COLO829 (cell line): ENCODE measurements around the gene HHATL.

Source experiments
- DNase-seq: peaks from one replicate; pipeline ENCODE4 v3.0.0; 2012; ENCODE audit warnings: low spot score

The HHATL gene

DNA sequence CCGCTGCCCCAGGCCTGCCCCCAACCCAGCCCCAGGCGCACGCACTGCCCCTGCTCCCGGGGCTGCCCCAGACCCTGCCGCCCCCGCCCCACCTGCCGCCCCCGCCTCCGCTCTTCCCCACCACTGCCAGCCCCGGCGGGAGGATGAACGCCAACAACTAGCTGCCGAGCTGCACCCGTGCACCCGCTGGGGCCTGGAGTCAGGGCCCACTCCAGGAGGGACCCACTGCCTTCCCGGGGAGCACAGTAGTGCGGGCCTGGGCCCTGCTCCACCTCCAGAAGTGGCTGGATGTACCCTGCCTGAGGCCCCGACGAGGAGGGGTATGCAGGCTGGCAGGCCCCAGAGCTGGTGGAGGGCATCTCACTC lies 38.2 kb downstream of the HHATL start:
- no peak for DNase-seq

DNA sequence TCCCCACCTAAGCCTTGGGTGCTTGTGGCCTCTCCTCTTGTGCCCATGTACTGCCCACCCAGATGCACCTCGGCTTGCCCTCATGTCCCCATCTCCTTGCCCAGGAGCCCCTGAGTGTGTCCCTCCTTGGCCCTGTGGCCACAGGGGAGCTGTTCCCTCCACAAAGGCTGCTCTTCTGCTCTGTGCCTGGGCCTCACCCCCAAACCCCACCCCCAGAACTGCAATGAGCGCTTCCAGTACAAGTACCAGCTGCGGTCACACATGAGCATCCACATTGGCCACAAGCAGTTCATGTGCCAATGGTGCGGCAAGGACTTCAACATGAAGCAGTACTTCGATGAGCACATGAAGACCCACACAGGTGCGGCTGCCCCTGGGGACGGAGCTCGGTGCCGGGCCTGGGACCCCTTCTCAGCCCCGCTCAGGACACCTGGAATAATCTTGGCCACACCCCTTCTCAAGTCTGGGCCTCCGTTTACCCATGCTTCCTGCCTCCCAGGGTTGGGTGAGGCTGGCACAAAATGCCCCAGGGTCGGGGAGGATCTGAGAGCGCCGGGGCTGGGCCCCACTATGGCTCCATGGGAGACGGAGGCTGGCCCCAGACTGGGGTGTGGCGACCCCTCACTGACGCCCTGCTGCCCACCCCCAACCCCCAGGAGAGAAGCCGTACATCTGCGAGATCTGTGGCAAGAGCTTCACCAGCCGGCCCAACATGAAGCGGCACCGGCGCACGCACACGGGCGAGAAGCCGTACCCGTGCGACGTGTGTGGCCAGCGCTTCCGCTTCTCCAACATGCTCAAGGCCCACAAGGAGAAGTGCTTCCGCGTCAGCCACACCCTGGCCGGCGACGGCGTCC lies 38.8 kb downstream of the HHATL start:
- DNase-seq: no peak

DNA sequence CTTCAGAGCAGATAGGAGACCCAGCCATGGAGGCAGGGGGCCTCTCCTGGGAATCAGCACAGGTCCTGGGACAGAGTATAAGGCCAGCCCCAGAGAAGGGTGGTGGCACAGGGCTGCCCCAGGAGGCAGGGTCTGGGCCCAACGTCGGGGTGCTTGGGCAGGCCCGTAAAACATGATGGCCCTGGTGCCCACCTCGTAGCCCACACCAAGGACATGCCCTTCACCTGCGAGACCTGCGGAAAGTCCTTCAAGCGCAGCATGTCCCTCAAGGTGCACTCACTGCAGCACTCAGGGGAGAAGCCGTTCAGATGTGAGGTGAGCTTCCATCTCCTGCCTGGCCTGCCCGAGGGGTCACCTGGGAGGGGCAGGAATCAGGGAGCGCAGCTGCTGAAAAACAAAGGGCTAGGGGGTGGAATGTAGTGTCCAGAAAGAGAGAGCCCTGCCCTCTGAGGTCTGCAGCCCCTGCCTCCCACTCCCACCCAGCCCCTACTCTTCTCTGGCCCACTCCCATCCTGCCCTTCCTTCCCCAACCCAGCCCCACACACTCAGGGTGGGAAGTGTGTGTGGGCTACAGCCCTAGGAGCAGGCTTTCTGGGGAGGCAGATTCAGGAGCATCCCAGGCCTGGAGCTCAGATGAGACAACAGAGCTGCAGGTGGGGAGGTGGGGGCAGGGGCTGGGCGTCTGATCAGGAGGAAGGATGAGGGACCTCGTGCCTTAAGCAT lies 39.6 kb downstream of the HHATL start:
- DNase-seq: no peak

DNA sequence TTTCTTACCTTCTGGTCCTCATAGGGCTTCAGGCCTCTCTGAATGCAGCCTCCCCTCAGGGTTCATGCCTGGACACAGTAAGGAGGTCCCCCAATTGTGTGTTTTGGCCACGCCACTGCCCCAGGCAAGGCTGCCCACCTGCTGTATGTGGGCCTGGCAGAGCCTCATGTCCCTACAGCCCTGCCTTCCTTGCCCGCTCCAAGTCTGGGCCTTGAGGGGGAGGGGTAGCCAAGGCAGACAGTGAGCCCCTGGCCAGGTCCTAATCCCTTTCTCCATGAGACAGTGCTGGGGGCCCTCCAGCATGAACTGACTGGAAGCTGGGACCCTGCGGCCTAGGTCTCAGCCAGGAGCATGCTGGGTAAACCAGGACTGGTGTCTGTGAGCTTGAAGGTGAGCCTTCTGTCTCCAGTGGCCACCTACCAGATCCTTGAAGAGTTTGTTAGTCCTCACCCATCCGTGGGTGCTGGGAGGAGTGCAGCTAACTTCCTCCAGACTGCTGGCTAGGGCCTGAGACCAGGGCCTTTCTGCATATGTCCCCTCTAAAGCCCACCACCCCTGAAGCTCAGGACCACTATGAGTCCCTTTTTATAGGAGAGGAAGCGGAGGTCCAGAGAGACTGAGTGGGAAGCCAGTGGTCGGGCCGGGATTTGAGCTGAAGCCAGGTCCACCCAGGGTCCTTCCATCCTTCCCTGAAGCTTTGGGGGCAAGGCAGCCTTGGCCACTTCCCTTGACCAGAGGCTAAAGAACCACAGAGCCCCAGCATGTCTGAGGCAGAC lies 40.4 kb downstream of the HHATL start:
- DNase-seq: no peak

DNA sequence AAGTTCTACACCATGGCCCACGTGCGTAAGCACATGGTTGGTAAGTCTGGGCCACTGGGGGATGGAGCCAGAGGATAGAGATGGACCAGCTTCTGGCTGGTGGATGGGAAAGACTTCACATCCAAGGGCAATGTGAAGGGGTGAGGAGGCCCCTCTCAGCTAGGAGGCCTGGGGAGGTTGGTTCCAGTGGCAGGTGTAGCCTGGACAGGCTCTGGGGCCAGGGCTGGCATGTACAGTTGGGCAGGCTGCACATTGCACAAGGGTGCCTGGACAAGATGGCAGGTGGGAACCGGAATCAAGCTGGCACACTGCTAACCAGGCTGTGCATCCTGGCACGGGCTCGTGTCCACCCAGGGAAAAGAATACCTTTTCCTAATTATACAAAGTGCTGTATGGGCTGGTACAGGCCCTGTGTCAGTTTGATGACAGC lies 41.0 kb downstream of the HHATL start:
- DNase-seq: no peak

DNA sequence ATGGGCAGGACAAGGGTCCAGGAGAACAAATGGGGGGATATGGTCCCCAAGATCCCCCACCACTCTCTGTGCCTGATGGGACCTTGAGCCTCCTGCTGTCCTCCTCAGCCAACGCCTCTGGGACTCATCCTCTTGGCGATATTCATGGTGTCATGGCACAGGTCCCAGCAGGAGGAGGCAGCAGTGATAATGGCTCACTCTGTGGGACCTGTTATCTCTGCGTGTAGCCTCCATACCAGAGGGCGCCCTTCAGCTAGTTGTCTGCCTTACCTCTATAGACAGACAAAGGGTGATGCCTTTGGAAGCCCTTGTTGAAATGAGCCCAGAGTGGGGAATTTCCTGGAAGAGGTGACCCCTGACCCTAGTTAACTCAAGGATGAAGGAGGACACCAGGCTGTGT lies 41.7 kb downstream of the HHATL start:
- DNase-seq: peak; percentile 38

DNA sequence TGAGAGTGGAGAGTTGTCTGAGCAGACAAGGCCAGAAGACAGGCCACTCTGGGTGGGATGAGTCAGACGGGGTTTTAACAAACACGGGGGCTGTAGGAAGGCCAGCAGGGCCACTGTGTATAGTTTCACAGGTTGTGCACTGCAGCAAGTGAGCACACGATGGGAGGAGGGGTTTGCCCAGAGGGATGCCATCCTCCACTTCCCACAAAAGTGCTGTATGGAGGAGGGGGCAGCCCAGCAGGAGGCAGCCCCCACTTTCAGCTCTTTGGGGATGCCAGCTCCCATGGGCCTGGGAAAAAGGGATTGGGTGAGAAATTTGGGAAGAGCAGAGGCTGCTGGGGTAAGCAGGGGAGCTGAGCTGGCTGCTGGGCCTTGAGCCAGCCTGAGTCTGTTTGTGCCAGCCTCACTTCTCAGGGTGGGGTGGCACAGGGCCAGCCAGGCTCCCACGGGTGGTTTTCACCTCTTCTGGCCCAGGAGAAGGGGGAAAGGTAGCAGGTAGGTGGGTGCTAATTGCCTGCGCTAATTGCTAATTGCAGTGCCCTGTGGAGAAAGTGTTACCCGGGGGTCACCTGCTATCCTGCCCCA lies 42.4 kb downstream of the HHATL start:
- DNase-seq: no peak

DNA sequence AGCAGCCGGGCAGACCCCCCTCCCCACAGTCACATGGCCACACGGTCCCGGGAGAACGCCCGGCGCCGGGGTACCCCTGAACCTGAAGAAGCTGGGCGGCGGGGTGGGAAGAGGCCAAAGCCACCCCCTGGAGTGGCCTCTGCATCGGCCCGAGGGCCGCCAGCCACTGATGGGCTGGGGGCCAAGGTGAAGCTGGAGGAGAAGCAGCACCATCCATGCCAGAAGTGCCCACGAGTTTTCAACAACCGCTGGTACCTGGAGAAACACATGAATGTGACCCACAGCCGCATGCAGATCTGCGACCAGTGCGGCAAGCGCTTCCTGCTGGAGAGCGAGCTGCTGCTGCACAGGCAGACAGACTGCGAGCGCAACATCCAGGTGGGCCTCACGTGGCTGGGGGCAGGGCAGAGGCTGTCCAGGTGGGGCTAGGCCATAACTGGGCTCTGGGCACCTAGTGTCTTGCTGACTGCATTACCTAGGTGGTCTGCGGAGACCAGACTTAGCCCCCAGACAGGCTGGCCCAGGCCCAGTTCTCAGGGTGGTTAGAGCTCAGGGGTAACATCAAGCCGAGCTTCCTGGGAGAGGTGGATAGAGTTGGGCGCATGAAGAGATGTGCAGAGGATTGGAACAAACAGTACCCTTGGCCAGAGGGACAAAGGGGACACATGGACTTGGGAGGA lies 43.0 kb downstream of the HHATL start:
- no peak for DNase-seq

DNA sequence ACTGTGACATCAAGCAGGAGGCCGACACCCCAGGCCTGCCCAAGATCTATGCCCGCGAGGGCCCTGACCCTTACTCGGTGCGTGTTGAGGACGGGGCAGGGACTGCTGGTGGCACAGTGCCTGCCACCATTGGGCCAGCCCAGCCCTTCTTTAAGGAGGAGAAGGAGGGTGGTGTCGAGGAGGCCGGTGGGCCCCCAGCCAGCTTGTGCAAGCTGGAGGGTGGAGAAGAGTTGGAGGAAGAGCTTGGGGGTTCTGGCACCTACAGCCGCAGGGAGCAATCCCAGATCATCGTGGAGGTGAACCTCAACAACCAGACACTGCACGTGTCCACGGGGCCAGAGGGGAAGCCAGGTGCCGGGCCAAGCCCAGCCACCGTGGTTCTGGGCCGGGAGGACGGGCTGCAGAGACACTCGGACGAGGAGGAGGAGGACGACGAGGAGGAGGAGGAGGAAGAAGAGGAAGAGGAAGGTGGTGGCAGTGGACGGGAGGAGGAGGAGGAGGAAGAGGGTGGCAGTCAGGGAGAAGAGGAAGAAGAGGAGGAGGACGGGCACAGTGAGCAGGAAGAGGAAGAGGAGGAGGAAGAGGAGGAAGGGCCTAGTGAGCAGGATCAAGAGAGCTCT lies 43.7 kb downstream of the HHATL start:
- no peak for DNase-seq

DNA sequence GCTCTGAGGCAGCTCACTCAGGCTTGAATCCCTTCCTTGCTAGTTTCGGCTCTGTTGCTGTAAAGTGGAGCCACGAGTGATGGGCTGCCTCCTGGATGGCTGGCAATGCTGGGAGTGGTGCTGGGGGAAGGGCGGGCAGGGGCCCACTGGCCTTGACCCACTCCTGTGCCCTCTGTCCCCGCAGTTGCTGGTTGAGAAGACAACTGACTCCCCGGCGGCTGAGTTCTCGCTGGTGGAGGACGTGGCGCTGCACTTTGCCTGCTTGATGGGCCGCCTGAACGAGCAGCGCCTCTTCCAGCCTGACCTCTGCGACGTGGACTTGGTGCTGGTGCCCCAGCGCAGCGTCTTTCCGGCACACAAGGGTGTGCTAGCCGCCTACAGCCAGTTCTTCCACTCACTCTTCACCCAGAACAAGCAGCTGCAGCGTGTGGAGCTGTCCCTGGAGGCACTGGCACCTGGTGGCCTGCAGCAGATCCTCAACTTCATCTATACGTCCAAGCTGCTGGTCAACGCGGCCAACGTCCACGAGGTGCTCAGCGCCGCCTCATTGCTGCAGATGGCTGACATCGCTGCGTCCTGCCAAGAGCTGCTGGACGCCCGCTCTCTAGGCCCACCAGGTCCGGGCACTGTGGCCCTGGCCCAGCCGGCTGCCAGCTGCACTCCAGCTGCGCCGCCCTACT lies 44.4 kb downstream of the HHATL start:
- no peak for DNase-seq

DNA sequence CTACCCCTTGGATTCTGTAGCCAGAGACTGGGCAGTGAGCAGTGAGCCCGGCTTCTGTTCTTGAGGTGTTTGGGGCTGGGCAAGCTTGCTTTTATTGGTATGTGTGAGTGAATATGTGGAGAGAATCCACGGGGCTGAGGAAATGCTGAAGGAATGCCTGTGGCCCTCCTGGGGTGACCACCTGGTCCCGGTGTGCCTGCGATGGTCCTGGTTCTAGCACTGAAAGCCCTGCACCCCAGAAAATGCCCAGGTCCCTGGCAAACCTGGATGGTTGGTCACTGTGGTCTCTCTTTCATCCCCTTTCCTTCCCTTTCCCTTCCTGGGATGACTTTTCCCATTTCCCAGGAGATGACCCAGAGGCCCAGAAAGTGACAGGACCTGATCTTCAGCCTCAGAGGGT lies 44.9 kb downstream of the HHATL start:
- no peak for DNase-seq

DNA sequence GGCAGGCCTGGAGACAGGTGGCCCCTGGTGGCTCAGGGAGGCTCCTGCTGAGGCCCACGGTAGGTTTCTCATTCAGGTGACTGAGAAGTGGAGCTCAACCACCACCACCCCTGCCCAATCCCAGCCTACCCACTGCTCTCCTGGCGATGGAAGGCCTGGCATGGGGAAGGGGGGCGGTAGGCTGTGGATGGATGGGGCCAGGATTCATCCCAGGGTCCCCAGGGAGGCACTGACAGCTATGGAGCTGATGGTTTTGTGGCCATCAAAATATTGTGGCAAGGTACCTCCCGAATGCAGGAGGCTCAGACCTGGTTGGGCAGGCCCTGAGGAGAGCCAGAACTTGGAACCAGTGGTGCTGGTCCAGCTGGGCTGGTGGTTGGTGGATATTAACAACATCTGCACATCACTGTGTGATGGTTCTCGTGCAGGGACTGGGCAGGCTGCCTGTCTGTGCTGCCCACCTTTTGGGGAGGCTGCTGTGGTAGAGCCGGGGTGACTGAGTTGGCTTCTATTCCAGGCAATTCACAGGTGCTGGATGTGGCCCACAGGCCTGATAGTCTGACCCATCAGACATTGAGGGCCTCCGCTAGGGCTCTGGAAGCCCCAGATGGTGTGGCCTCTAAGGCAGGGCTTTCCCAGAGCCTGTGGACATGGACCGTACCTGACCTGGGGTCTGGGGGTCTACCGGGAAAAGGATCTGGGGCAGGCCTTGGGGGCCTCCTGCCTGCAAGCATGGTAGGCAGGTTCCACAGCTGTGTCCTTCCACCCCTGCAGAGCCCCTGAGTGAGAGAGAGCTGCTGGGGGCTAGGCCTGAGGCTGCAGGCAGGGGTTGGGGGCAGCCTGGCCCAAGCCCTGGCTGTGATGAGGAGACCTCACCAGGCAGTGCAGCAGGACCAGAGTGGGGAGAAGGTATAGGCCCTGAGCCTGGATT lies 45.7 kb downstream of the HHATL start:
- no peak for DNase-seq

DNA sequence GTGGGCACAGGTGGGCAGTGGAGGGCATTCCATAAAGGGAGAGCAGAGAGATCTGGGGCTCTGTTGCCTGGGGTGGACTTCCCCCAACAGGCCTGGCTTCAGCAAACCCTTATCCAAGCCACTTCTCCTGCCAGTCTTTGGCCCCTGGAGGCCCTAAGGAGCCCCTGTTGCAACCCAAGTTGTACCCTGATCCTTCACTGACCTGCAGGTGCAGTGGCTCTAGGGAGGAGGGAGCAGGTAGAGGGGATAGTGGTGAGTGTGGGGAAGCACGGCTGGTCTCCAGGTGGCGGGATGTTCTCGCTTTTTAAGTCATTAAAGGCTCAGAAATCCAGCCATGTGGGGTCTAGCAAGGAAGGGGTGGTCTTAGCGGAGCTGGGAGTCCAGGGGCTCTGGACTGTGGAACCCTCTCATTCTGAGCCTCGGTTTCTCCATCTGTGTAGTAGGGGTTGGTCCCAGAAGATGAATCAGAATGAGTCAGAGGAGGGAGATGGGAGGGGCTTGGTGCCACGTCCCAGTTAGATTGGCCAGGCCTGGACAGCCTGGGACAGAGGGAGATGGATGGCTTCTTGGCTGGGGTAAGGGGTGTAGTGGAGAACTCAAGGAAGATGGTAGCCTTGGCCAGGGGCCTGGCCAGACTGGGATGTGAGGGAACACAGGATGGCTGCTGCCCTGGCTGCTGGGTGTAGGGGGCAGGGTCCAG lies 46.5 kb downstream of the HHATL start:
- DNase-seq: no peak

DNA sequence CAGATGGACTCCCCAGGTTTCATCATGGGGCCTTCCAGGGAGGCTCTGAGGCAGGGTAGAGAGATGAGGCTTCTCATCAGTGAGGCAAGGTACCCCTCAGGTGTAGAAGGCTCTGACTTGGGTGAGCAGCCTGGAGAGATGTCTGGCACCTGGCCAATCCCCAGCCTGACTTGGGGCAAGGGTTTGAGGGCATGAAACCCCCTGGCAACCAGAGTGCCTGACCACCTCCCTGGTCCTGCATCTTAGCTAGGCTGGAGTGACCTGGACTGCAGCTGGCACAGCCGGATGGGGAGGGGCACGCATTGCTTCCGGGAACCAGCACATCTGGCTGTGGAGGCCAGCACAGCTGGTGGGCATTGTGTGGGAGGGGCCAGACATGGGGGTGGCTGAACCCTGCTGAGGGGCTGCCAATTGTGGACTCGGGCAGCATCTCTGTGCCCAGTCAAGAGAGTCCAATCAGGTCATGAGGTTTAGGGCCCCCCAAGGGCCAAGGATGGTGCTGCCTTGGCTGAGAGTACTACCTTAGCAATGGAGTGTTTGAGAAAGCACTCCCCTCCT lies 47.2 kb downstream of the HHATL start:
- DNase-seq: no peak

DNA sequence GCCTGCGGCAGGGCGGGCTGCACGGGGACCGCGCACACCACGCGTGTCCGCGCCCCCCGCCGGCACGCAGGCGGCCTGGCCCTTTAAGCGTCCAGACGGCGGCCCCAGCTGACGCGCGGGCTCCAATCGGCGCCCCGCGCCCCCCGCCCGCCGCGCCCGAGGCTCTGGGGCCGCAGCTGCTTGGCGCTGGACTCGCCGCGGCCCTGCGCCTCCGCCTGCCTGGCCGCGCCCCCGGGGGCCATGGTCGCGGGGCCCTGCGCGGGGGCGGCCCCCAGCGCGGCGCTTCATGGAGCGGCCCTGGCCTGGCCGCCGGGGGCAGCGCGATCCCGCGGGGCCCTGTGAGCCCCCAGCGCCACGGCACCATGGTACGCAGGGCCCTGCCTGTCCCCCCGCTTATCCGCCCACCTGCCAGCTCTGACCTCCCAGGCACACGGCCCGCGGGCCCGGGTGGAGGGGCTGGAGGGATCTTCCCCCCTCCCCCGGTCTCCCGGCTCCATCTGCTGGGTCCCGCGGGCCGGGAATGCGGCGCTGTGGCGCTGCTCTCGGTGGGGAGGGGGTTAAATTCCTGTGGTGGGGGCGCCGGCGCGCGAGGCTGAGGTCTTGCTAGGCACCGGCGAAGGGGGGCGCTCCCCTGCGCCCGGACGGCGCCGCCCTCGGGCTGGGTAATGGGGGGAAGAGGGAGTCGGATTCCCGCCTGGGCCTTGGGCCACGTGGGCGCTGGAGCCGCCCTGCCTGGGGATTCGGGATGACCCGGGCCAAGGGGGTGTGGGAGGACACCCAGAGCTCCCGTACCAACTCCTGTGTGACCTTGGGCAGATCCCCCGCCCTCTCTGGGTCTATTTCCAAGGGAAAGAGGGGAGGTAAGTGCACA lies 48.0 kb downstream of the HHATL start:
- no peak for DNase-seq

DNA sequence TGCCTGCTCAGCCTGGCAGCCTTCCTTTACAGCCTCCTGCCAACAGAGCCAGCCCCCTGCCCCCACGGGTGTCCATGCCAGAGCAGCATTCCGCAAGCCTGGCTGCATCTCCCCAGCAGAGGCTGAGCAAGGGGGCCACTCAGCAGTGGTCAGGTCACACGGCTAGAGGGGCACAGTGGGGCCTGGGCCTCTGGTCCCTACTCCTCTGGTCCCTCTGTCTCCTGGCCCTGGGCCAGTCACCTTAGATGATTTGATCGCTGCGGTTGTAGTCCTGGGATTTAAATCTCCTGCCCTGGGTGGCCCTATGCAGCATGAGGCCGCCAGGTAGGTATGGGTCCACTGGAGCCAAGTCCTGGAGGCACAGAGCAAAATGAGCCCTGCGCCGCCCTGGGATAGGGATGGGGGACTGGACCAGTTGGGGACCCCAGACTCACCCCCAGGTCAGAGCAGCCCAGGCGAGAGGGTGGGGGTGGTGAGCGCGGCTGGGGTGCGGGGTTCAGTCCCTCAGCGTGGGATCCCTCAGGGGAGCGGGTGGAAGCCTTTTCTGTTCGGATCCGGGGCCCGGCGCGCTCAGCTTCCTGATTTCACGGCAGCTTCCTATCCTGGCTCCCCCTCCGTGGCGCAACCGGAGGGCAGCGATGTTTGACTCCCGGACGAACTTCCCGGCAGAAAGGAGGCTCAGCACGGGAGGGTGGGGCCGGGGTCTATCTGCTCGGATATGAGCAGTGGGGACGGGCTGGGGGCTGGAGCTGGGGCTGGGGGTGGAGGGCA lies 48.9 kb downstream of the HHATL start, which contains the start of gene ZBTB47:
ZBTB47 (plus strand) TSS at position 138 of the 771 bp plus-strand sequence. CDS start 4,659 bp downstream, outside the sequence.
- DNase-seq: no peak

DNA sequence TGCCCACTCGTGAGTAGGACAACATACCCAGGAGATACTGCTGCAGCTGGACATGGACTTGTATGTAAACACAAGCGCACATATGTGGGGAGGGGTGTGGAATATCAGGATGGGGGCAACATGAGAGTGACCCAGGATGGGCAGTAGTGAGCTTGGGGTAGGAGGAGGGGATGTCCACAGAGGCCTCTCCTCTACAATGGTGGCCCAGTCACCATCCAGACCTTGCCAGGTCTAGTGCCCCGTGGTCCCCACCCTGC lies 49.4 kb downstream of the HHATL start:
- no peak for DNase-seq
